Epithelial cell of esophagus (primary cell): ENCODE data around the gene WDR70.

ENCODE experiments used
- DNase-seq: peaks from one replicate; pipeline ENCODE4 v3.0.0; 2010; ENCODE audit warnings: low read depth
- H3K4me3 ChIP-seq: 2 replicates; pipeline ENCODE4 v1.5.1; 2011; ENCODE audit warnings: mild to moderate bottlenecking, low read length, control low read depth
- CTCF ChIP-seq: IDR thresholded peaks from 2 replicates; pipeline ENCODE4 v1.5.1; 2011; ENCODE audit warnings: low read depth, mild to moderate bottlenecking, low read length, control low read depth, inconsistent platforms; ENCODE audit not compliant: insufficient read depth; ENCODE audit errors: missing control alignments

WDR70 gene

GRCh38 chr5:37751227-37751626, 372.1 kb downstream of the WDR70 start:
- no peak for TF ChIP-seq CTCF
- peak; percentile 69 for DNase-seq
- no peak overlapping the region for H3K4me3 ChIP-seq

- TF ChIP-seq CTCF: no peak
- DNase-seq: no peak
- H3K4me3 ChIP-seq: no peak overlapping the region
Observed at GRCh38 chr5:37754976-37755375, 375.9 kb downstream of the WDR70 start.

GRCh38 chr5:37755581-37755980, 376.5 kb downstream of the WDR70 start:
- TF ChIP-seq CTCF: no peak

GRCh38 chr5:37756248-37756647, 377.1 kb downstream of the WDR70 start:
- DNase-seq: peak; percentile 35
- H3K4me3 ChIP-seq: no peak overlapping the region
- TF ChIP-seq CTCF: no peak

More at GRCh38 chr5:37755581-37755980, 376.5 kb downstream of the WDR70 start:
- no peak for DNase-seq
- no peak overlapping the region for H3K4me3 ChIP-seq

GRCh38 chr5:37757980-37758582, 379.0 kb downstream of the WDR70 start:
- peak; percentile 15 for TF ChIP-seq CTCF
- no peak overlapping the region for H3K4me3 ChIP-seq
- DNase-seq: peak; percentile 23

GRCh38 chr5:37767251-37767650, 388.1 kb downstream of the WDR70 start:
- no peak for DNase-seq
- H3K4me3 ChIP-seq: no peak overlapping the region
- TF ChIP-seq CTCF: no peak

- no peak for TF ChIP-seq CTCF
- no peak overlapping the region for H3K4me3 ChIP-seq
- no peak for DNase-seq
Observed at GRCh38 chr5:37767961-37768360, 388.8 kb downstream of the WDR70 start.
